DND-41 (cell line): ENCODE data around the gene POMGNT2.

Experiments used
- ATAC-seq: fragments of 200-7000 bp; cut with Tn5 transposase; 3 replicates; pipeline ENCODE4 v1.9.1; 2021; ENCODE audit warnings: low read depth; ENCODE audit not compliant: insufficient read depth
- DNase-seq: peaks from one replicate; pipeline ENCODE4 v3.0.0-alpha.2; 2020
- H2AFZ ChIP-seq: 2 replicates; pipeline ENCODE4 v1.6.0; 2012; ENCODE audit warnings: low read depth, low read length
- H3K27ac ChIP-seq: 2 replicates; pipeline ENCODE4 v1.5.1; 2012; ENCODE audit warnings: low read length, inconsistent platforms
- H3K27me3 ChIP-seq: fragments of 200-600 bp; sonication (generic); 2 replicates; pipeline ENCODE4 v1.6.0; 2012; ENCODE audit warnings: low read length, mild to moderate bottlenecking, inconsistent platforms; ENCODE audit not compliant: insufficient read depth, poor library complexity
- H3K36me3 ChIP-seq: 2 replicates; pipeline ENCODE4 v1.5.1; 2012; ENCODE audit warnings: low read length, inconsistent platforms; ENCODE audit not compliant: insufficient read depth
- H3K4me1 ChIP-seq: 2 replicates; pipeline ENCODE4 v1.5.1; 2012; ENCODE audit warnings: mild to moderate bottlenecking, low read length; ENCODE audit not compliant: insufficient read depth
- H3K4me2 ChIP-seq: 2 replicates; pipeline ENCODE4 v1.6.0; 2012; ENCODE audit warnings: mild to moderate bottlenecking, moderate library complexity, low read length, inconsistent platforms; ENCODE audit not compliant: insufficient read depth
- H3K4me3 ChIP-seq, 2 experiments: fragments of 200-600 bp in 1 of 2; shearing (Covaris generic) in 1 of 2; 2 replicates each; pipeline ENCODE4 v1.5.1; 2012 to 2016; ENCODE audit warnings: inconsistent platforms in 2 of 2, low read length in 2 of 2, mild to moderate bottlenecking in 2 of 2, low read depth in 1 of 2, moderate library complexity in 1 of 2
- H3K79me2 ChIP-seq: 2 replicates; pipeline ENCODE4 v1.6.0; 2012; ENCODE audit warnings: low read length, inconsistent platforms; ENCODE audit not compliant: insufficient read depth
- H3K9ac ChIP-seq: 2 replicates; pipeline ENCODE4 v1.6.0; 2012; ENCODE audit warnings: low read depth, mild to moderate bottlenecking, inconsistent platforms, low read length, moderate library complexity
- H3K9me3 ChIP-seq: 2 replicates; pipeline ENCODE4 v1.5.1; 2012; ENCODE audit warnings: low read length, moderate library complexity, mild to moderate bottlenecking, inconsistent platforms; ENCODE audit not compliant: insufficient read depth, severe bottlenecking
- H4K20me1 ChIP-seq: 2 replicates; pipeline ENCODE4 v1.6.0; 2012; ENCODE audit warnings: low read length; ENCODE audit not compliant: insufficient read depth
- CTCF ChIP-seq: IDR thresholded peaks from 2 replicates; pipeline ENCODE4 v1.5.1; 2012; ENCODE audit warnings: borderline replicate concordance, low read length, moderate library complexity, mild to moderate bottlenecking; ENCODE audit not compliant: poor library complexity, severe bottlenecking; ENCODE audit errors: extremely low read depth
- EZH2 ChIP-seq: IDR thresholded peaks from 3 replicates; pipeline ENCODE4 v1.6.1; 2012; ENCODE audit warnings: borderline replicate concordance, low read depth, mild to moderate bottlenecking, moderate library complexity, low read length, inconsistent platforms; ENCODE audit not compliant: severe bottlenecking

POMGNT2 gene

GRCh38 chr3:43077261-43077660, 28.6 kb downstream of the POMGNT2 start:
- no peaks in the 10 kb centered on the region for H3K79me2 ChIP-seq
- no peak for TF ChIP-seq EZH2
- no peak for TF ChIP-seq CTCF
- H3K9me3 ChIP-seq = peaks cover 3% of the 10 kb centered on the region
- H3K9ac ChIP-seq = no peak overlapping the region
- no peak overlapping the region for H3K27ac ChIP-seq
- no peak overlapping the region for H3K4me3 ChIP-seq
- H3K4me1 ChIP-seq = no peaks in the 10 kb centered on the region
- DNase-seq (no peak), ATAC-seq (no peak)
- H4K20me1 ChIP-seq = peaks cover 7% of the 10 kb centered on the region; the same call in 1 of the 2 replicates
- H3K36me3 ChIP-seq = peaks cover 35% of the 10 kb centered on the region
- no peak overlapping the region for H2AFZ ChIP-seq
- H3K27me3 ChIP-seq = no peaks in the 10 kb centered on the region
- H3K4me2 ChIP-seq = no peak overlapping the region

GRCh38 chr3:43076857-43077256, 29.0 kb downstream of the POMGNT2 start:
- no peak overlapping the region for H3K27ac ChIP-seq
- no peaks in the 10 kb centered on the region for H3K4me1 ChIP-seq
- H3K4me3 ChIP-seq = no peak overlapping the region
- peaks cover 31% of the 10 kb centered on the region for H3K36me3 ChIP-seq
- ATAC-seq (no peak), DNase-seq (no peak)
- no peak overlapping the region for H3K9ac ChIP-seq
- no peak overlapping the region for H2AFZ ChIP-seq
- no peak overlapping the region for H3K4me2 ChIP-seq
- H3K79me2 ChIP-seq = no peaks in the 10 kb centered on the region
- TF ChIP-seq CTCF = no peak
- no peak for TF ChIP-seq EZH2
- H3K9me3 ChIP-seq = no peaks in the 10 kb centered on the region
- H4K20me1 ChIP-seq = peaks cover 7% of the 10 kb centered on the region; the same call in 1 of the 2 replicates
- no peaks in the 10 kb centered on the region for H3K27me3 ChIP-seq

- H2AFZ ChIP-seq = no peak overlapping the region
- no peaks in the 10 kb centered on the region for H3K79me2 ChIP-seq
- no peak for TF ChIP-seq CTCF
- no peak for TF ChIP-seq EZH2
- H3K36me3 ChIP-seq = peaks cover 23% of the 10 kb centered on the region
- no peak overlapping the region for H3K27ac ChIP-seq
- no peak overlapping the region for H3K9ac ChIP-seq
- H3K27me3 ChIP-seq = no peaks in the 10 kb centered on the region
- no peak for ATAC-seq
- no peak overlapping the region for H3K4me2 ChIP-seq
- no peak for DNase-seq
- no peaks in the 10 kb centered on the region for H3K4me1 ChIP-seq
- no peaks in the 10 kb centered on the region for H3K9me3 ChIP-seq
- peaks cover 7% of the 10 kb centered on the region; the same call in 1 of the 2 replicates for H4K20me1 ChIP-seq
- no peak overlapping the region for H3K4me3 ChIP-seq
Measured at GRCh38 chr3:43075904-43076661, 29.8 kb downstream of the POMGNT2 start.
